Endothelial cell of umbilical vein (primary cell): ENCODE data around the gene TBC1D25.

ENCODE experiments used
- CTCF ChIP-seq, 2 donors: IDR thresholded peaks; 1 replicate in 1 of 2; 2 replicates in 1 of 2; pipeline ENCODE4 v1.5.1; 2011; ENCODE audit warnings: low read length in 2 of 2, mild to moderate bottlenecking in 2 of 2, moderate library complexity in 2 of 2, control low read depth in 1 of 2, inconsistent platforms in 1 of 2, low read depth in 1 of 2; ENCODE audit not compliant: insufficient read depth in 1 of 2; ENCODE audit errors: extremely low read depth in 1 of 2
- GATA2 ChIP-seq: IDR thresholded peaks from 2 replicates; pipeline ENCODE4 v1.7.0; 2011; ENCODE audit warnings: low read depth, mild to moderate bottlenecking, moderate library complexity, mixed read lengths, low read length; ENCODE audit not compliant: insufficient read length, insufficient read depth
- JUN ChIP-seq: IDR thresholded peaks from 2 replicates; pipeline ENCODE4 v1.6.1; 2011; ENCODE audit warnings: borderline replicate concordance, low read depth; ENCODE audit not compliant: insufficient read length, insufficient read depth
- MAX ChIP-seq: IDR thresholded peaks from 2 replicates; pipeline ENCODE4 v1.6.1; 2011; ENCODE audit not compliant: insufficient read depth, insufficient read length

GRCh38 chrX:48575642-48576041 is 36.1 kb downstream of the TBC1D25 start:
- no peak for TF ChIP-seq CTCF (IDR thresholded peaks at IDR 0.05; ENCODE audit: extremely low read depth in 1 of 2, insufficient read depth in 1 of 2, low read depth in 1 of 2, low read length in 2 of 2)
- no peak for TF ChIP-seq JUN
- TF ChIP-seq GATA2: no peak
- no peak for TF ChIP-seq MAX
